CD14-positive monocyte (primary cell): ENCODE data around the gene PCARE. TPM values are rescaled to one million over a fixed set of nuclear protein-coding genes. Genes with fewer than 3 reads are reported as not detected.

Experiments used
- DNase-seq, 3 donors: peaks; one replicate each; pipeline ENCODE4 v3.0.0-alpha.2; 2011 to 2022
- H2AFZ ChIP-seq: 2 replicates; pipeline ENCODE4 v1.6.0; 2012; ENCODE audit warnings: mild to moderate bottlenecking, low read depth, low read length, inconsistent platforms; ENCODE audit not compliant: insufficient read depth, poor library complexity, severe bottlenecking
- H3K27ac ChIP-seq, 2 donors: 1 replicate in 1 of 2; 2 replicates in 1 of 2; pipeline ENCODE4 v1.5.1; 2012 to 2013; ENCODE audit warnings: low read length in 2 of 2, control low read depth in 1 of 2, inconsistent platforms in 1 of 2, low read depth in 1 of 2, mild to moderate bottlenecking in 1 of 2
- H3K27me3 ChIP-seq, 2 donors: one replicate each; pipeline versions ENCODE4 v1.6.0 to v1.6.1; 2011 to 2013; ENCODE audit warnings: low read length in 2 of 2; ENCODE audit not compliant: control insufficient read depth in 2 of 2, insufficient read depth in 2 of 2
- H3K36me3 ChIP-seq, 2 donors: replicated peaks in 1 of 2; 1 replicate in 1 of 2; 2 replicates in 1 of 2; pipeline versions ENCODE4 v1.5.1 to v1.6.1; 2012 to 2013; ENCODE audit warnings: low read length in 2 of 2, control low read depth in 1 of 2, inconsistent platforms in 1 of 2, mild to moderate bottlenecking in 1 of 2; ENCODE audit not compliant: insufficient read depth in 2 of 2, control insufficient read depth in 1 of 2
- H3K4me1 ChIP-seq, 2 donors: 1 replicate in 1 of 2; 2 replicates in 1 of 2; pipeline versions ENCODE4 v1.5.1 to v1.6.1; 2012 to 2013; ENCODE audit warnings: low read length in 2 of 2, control low read depth in 1 of 2, inconsistent platforms in 1 of 2, mild to moderate bottlenecking in 1 of 2, moderate library complexity in 1 of 2; ENCODE audit not compliant: insufficient read depth in 2 of 2, control insufficient read depth in 1 of 2
- H3K4me2 ChIP-seq: replicated peaks from 2 replicates; pipeline ENCODE3; 2012; ENCODE audit warnings: low read length, moderate library complexity, mild to moderate bottlenecking; ENCODE audit not compliant: poor library complexity, severe bottlenecking; ENCODE audit errors: extremely low read depth
- H3K4me3 ChIP-seq, 3 experiments: fragments of 200-600 bp in 1 of 3; sonication (generic) in 1 of 3; replicated peaks in 1 of 3; 1 replicate in 2 of 3; 2 replicates in 1 of 3; pipeline ENCODE4 v1.5.1; 2011 to 2013; ENCODE audit warnings: low read length in 3 of 3, mild to moderate bottlenecking in 3 of 3, control low read depth in 2 of 3, low read depth in 2 of 3, inconsistent platforms in 1 of 3, moderate library complexity in 1 of 3
- H3K79me2 ChIP-seq: 2 replicates; pipeline ENCODE4 v1.6.0; 2012; ENCODE audit warnings: mild to moderate bottlenecking, control low read depth, inconsistent platforms, low read length, moderate library complexity; ENCODE audit not compliant: insufficient read depth
- H3K9ac ChIP-seq: 2 replicates; pipeline ENCODE4 v1.6.0; 2017; ENCODE audit warnings: low read length, mild to moderate bottlenecking; ENCODE audit not compliant: insufficient read depth, poor library complexity, severe bottlenecking
- H3K9me3 ChIP-seq, 2 donors: replicated peaks in 1 of 2; 1 replicate in 1 of 2; 2 replicates in 1 of 2; pipeline versions ENCODE4 v1.5.1 to v1.6.1; 2012 to 2013; ENCODE audit warnings: low read length in 2 of 2, control low read depth in 1 of 2; ENCODE audit not compliant: control insufficient read depth in 1 of 2, insufficient read depth in 1 of 2
- H4K20me1 ChIP-seq: 2 replicates; pipeline ENCODE4 v1.6.0; 2012; ENCODE audit warnings: mild to moderate bottlenecking, low read length, control low read depth, moderate library complexity; ENCODE audit not compliant: insufficient read depth
- H3K27ac Mint-ChIP-seq, 7 donors: one replicate each; pipeline ENCODE4 v1.8.0; 2020; ENCODE audit warnings: mild to moderate bottlenecking in 7 of 7, mixed read lengths in 7 of 7, moderate library complexity in 6 of 7, inconsistent platforms in 2 of 7
- H3K27me3 Mint-ChIP-seq, 3 donors: one replicate each; pipeline ENCODE4 v1.8.0; 2021 to 2022; ENCODE audit warnings: low read depth in 3 of 3, mild to moderate bottlenecking in 3 of 3, mixed read lengths in 3 of 3, moderate library complexity in 3 of 3, inconsistent platforms in 1 of 3
- H3K36me3 Mint-ChIP-seq, 2 donors: one replicate each; pipeline ENCODE4 v1.8.0; 2020; ENCODE audit warnings: mixed read lengths in 2 of 2, inconsistent platforms in 1 of 2, mild to moderate bottlenecking in 1 of 2
- H3K4me1 Mint-ChIP-seq: one replicate; pipeline ENCODE4 v1.8.0; 2020; ENCODE audit warnings: mild to moderate bottlenecking, mixed read lengths
- H3K4me3 Mint-ChIP-seq, 2 donors: one replicate each; pipeline ENCODE4 v1.8.0; 2020; ENCODE audit warnings: mild to moderate bottlenecking in 2 of 2, mixed read lengths in 2 of 2, moderate library complexity in 1 of 2
- H3K9me3 Mint-ChIP-seq, 7 donors: one replicate each; pipeline ENCODE4 v1.8.0; 2020 to 2022; ENCODE audit warnings: mixed read lengths in 7 of 7, mild to moderate bottlenecking in 6 of 7, moderate library complexity in 6 of 7, inconsistent platforms in 2 of 7
- WGBS: methylation state at CpG from one replicate; pipeline ENCODE4 v1.1.5; 2013; ENCODE audit warnings: missing lambda C conversion rate; ENCODE audit not compliant: insufficient coverage; 5-methylcytosine and 5-hydroxymethylcytosine counted together
- intact Hi-C, 2 donors: fragments of 100-400 bp; cut with micrococcal nuclease; formaldehyde crosslinking; loops; one replicate each; pipeline versions ENCODE4 v1.15.0 to v1.15.1; 2023
- polyA plus RNA-seq, 3 donors: library from polyadenylated mRNA; depleted of rRNA in 1 of 3; unstranded in 2 of 3; stranded (reverse) in 1 of 3; fragments of 300-500 nt in 2 of 3; fragments of >200 nt in 1 of 3; fragmentation: Illumina TruSeq in 2 of 3; gene quantifications; 1 replicate in 2 of 3; 2 replicates in 1 of 3; pipeline ENCODE4 v1.2.3, GENCODE V29; 2012 to 2021
- TF ChIP-seq, protein P1 (sequence below): fragments of 200-600 bp; IDR thresholded peaks from one replicate; pipeline ENCODE4 v1.8.0; 2022; ENCODE audit warnings: antibody characterized with exemption, mild to moderate bottlenecking

PCARE gene
- polyA plus RNA-seq, 3 donors = not detected

DNA sequence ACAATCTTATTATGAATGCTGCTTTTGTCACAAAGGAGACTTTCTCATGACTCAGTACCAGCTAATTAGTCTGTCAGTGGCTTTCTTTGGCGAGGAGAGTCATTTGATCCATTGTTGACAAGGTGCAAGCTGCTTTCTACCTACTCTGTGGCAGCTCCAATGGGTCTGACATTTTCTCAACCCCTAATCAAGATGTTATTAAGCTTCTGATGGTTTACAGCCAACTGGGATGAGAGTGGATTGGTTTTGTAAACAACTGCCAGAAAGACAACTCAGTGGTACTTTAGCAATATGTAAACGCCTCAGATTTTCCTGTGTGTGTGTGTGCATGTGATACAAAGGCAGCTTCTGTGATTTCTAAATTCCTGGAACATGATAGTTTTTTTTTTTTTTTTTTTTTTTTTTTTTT lies 32.7 kb upstream of the PCARE start:
- Mint-ChIP-seq H3K4me3 (no peak overlapping the region), H3K9me3 (no peaks in the 10 kb centered on the region), H3K36me3 (no peaks in the 10 kb centered on the region), H3K4me1 (no peaks in the 10 kb centered on the region), H3K27me3 (peaks cover 1 to 6% (median 3%) of the 10 kb centered on the region in 3 donors), H3K27ac (no peak overlapping the region)
- TF ChIP-seq, protein P1, sequence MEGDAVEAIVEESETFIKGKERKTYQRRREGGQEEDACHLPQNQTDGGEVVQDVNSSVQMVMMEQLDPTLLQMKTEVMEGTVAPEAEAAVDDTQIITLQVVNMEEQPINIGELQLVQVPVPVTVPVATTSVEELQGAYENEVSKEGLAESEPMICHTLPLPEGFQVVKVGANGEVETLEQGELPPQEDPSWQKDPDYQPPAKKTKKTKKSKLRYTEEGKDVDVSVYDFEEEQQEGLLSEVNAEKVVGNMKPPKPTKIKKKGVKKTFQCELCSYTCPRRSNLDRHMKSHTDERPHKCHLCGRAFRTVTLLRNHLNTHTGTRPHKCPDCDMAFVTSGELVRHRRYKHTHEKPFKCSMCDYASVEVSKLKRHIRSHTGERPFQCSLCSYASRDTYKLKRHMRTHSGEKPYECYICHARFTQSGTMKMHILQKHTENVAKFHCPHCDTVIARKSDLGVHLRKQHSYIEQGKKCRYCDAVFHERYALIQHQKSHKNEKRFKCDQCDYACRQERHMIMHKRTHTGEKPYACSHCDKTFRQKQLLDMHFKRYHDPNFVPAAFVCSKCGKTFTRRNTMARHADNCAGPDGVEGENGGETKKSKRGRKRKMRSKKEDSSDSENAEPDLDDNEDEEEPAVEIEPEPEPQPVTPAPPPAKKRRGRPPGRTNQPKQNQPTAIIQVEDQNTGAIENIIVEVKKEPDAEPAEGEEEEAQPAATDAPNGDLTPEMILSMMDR = no peak
- Histone ChIP-seq H3K27me3 (no peaks in the 10 kb centered on the region), H3K4me3 (no peak overlapping the region), H3K4me2 (no peak overlapping the region), H3K79me2 (no peaks in the 10 kb centered on the region), H3K36me3 (no peaks in the 10 kb centered on the region), H2AFZ (no peak overlapping the region), H4K20me1 (no peaks in the 10 kb centered on the region), H3K9me3 (no peaks in the 10 kb centered on the region), H3K9ac (no peak overlapping the region), H3K4me1 (no peaks in the 10 kb centered on the region), H3K27ac (no peak overlapping the region)
- no peak for DNase-seq
- WGBS = 100% methylated on average over 1 of the region's 2 CpGs
- intact Hi-C loops = no loop called here

DNA sequence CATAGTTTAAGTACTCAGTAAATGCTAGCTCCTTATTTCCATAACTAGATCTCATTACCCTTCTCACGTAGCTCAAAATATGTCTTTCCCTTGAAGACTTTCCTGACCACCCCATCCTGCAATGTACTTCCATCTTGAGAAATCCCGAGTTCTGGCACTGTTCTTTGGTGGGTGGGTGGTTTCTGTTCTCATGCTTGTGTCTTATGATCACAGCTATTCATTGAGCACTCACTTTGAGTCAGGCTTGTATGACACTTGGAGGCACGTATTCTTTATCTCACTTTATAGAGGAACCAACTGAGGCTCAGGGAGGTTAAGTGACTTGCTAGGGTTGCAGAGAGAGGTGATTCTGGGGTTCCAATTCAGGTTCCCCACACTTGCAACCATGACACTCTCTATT lies 31.9 kb upstream of the PCARE start:
- Histone ChIP-seq H2AFZ (no peak overlapping the region), H3K27me3 (no peaks in the 10 kb centered on the region), H3K4me2 (no peak overlapping the region), H3K4me1 (no peaks in the 10 kb centered on the region), H3K4me3 (no peak overlapping the region), H3K79me2 (no peaks in the 10 kb centered on the region), H3K9me3 (no peaks in the 10 kb centered on the region), H3K27ac (no peak overlapping the region), H3K9ac (no peak overlapping the region), H3K36me3 (no peaks in the 10 kb centered on the region), H4K20me1 (no peaks in the 10 kb centered on the region)
- no peaks in the 10 kb centered on the region for H3K9me3 Mint-ChIP-seq
- no peak overlapping the region for H3K27ac Mint-ChIP-seq
- peaks cover 1 to 6% (median 3%) of the 10 kb centered on the region in 3 donors for H3K27me3 Mint-ChIP-seq
- WGBS = no CpG with 5 or more reads among the region's 3 CpGs
- TF ChIP-seq, protein P1 = no peak
- H3K4me1 Mint-ChIP-seq = no peaks in the 10 kb centered on the region
- H3K4me3 Mint-ChIP-seq = no peak overlapping the region
- intact Hi-C loops = no loop called here
- no peak for DNase-seq
- H3K36me3 Mint-ChIP-seq = no peaks in the 10 kb centered on the region
